Brain microvascular endothelial cell (primary cell): ENCODE measurements around the gene CHKA.

ENCODE experiments used
- DNase-seq: peaks from one replicate; pipeline ENCODE4 v3.0.0-alpha.2; 2020
- H3K27ac ChIP-seq: fragments of 250-450 bp; sonication (Bioruptor Pico); 2 replicates; pipeline ENCODE4 v1.5.1; 2020; ENCODE audit warnings: mild to moderate bottlenecking, moderate library complexity
- H3K27me3 ChIP-seq: fragments of 250-450 bp; sonication (Bioruptor Pico); replicated peaks from 2 replicates; pipeline ENCODE4 v1.5.1; 2020; ENCODE audit warnings: mild to moderate bottlenecking
- H3K36me3 ChIP-seq: fragments of 250-450 bp; sonication (Bioruptor Pico); replicated peaks from 2 replicates; pipeline ENCODE4 v1.5.1; 2020; ENCODE audit warnings: mild to moderate bottlenecking
- H3K4me3 ChIP-seq: 2 replicates; pipeline ENCODE4 v1.5.1; 2011; ENCODE audit warnings: low read depth, mild to moderate bottlenecking, control low read depth, low read length, moderate library complexity
- CTCF ChIP-seq: IDR thresholded peaks from 2 replicates; pipeline ENCODE4 v1.5.1; 2011; ENCODE audit warnings: low read depth, mild to moderate bottlenecking, moderate library complexity, low read length, control low read depth, inconsistent platforms; ENCODE audit errors: missing control alignments
- in situ Hi-C: cut with HindIII; loops from 2 replicates; pipeline ENCODE4 v1.10.0; 2017; ENCODE audit warnings: low sequenced_read_pairs, low pct_ligation_motif_present

CHKA gene

GRCh38 chr11:68071281-68072048 lies 49.7 kb downstream of the CHKA start:
- no peaks in the 10 kb centered on the region for H3K36me3 ChIP-seq
- H3K27ac ChIP-seq: no peak overlapping the region
- TF ChIP-seq CTCF: no peak
- in situ Hi-C loops: no loop called here
- H3K4me3 ChIP-seq: no peak overlapping the region
- no peak for DNase-seq
- H3K27me3 ChIP-seq: no peaks in the 10 kb centered on the region

GRCh38 chr11:68067991-68068390 lies 53.2 kb downstream of the CHKA start:
- in situ Hi-C loops: no loop called here
- TF ChIP-seq CTCF: no peak
- Histone ChIP-seq H3K4me3 (no peak overlapping the region), H3K27ac (no peak overlapping the region), H3K27me3 (no peaks in the 10 kb centered on the region), H3K36me3 (no peaks in the 10 kb centered on the region)
- no peak for DNase-seq

- H3K36me3 ChIP-seq: no peaks in the 10 kb centered on the region
- DNase-seq: no peak
- no peak for TF ChIP-seq CTCF
- H3K27me3 ChIP-seq: no peaks in the 10 kb centered on the region
- no peak overlapping the region for H3K27ac ChIP-seq
- H3K4me3 ChIP-seq: no peak overlapping the region
- in situ Hi-C loops: no loop called here
Observed at GRCh38 chr11:68066742-68067141, 54.4 kb downstream of the CHKA start.

- no peak for TF ChIP-seq CTCF
- H3K4me3 ChIP-seq: no peak overlapping the region
- DNase-seq: no peak
- no peaks in the 10 kb centered on the region for H3K27me3 ChIP-seq
- no peak overlapping the region for H3K27ac ChIP-seq
- in situ Hi-C loops: no loop called here
- H3K36me3 ChIP-seq: peaks cover 5% of the 10 kb centered on the region
Observed at GRCh38 chr11:68065841-68066240, 55.3 kb downstream of the CHKA start.

GRCh38 chr11:68064926-68065325 lies 56.3 kb downstream of the CHKA start:
- in situ Hi-C loops: no loop called here
- peaks cover 5% of the 10 kb centered on the region for H3K36me3 ChIP-seq
- H3K4me3 ChIP-seq: no peak overlapping the region
- no peaks in the 10 kb centered on the region for H3K27me3 ChIP-seq
- no peak for TF ChIP-seq CTCF
- no peak overlapping the region for H3K27ac ChIP-seq
- DNase-seq: no peak

GRCh38 chr11:68061508-68061907 lies 59.7 kb downstream of the CHKA start:
- DNase-seq: no peak
- in situ Hi-C loops: no loop called here
- Histone ChIP-seq H3K36me3 (peaks cover 5% of the 10 kb centered on the region), H3K4me3 (no peak overlapping the region), H3K27me3 (no peaks in the 10 kb centered on the region), H3K27ac (no peak overlapping the region)
- TF ChIP-seq CTCF: no peak
